Measurements from ENCODE around the gene DYRK1A.

DYRK1A gene

GRCh38 chr21:37337179-37337578 is 29.4 kb upstream of the DYRK1A start:
- H3K4me3 ChIP-seq (replicated peaks; ENCODE audit: low read depth, low read length), result no peak overlapping the region
- DNase-seq (ENCODE audit: extremely low read depth, low read depth), result no peak
- no peak for TF ChIP-seq CTCF (IDR thresholded peaks at IDR 0.05; ENCODE audit: low read depth, low read length, missing control alignments)

GRCh38 chr21:37337831-37338230 is 28.7 kb upstream of the DYRK1A start:
- H3K4me3 ChIP-seq (replicated peaks; ENCODE audit: low read depth, low read length), result no peak overlapping the region
- TF ChIP-seq CTCF (IDR thresholded peaks at IDR 0.05; ENCODE audit: low read depth, low read length, missing control alignments), result no peak
- no peak for DNase-seq (ENCODE audit: extremely low read depth, low read depth)

GRCh38 chr21:37338671-37339551 is 27.7 kb upstream of the DYRK1A start:
- DNase-seq (ENCODE audit: extremely low read depth, low read depth), result peak; percentile 75
- H3K4me3 ChIP-seq (replicated peaks; ENCODE audit: low read depth, low read length), result peak overlapping the region; percentile 12; the same call in 1 of the 2 replicates
- TF ChIP-seq CTCF (IDR thresholded peaks at IDR 0.05; ENCODE audit: low read depth, low read length, missing control alignments), result no peak

DNA sequence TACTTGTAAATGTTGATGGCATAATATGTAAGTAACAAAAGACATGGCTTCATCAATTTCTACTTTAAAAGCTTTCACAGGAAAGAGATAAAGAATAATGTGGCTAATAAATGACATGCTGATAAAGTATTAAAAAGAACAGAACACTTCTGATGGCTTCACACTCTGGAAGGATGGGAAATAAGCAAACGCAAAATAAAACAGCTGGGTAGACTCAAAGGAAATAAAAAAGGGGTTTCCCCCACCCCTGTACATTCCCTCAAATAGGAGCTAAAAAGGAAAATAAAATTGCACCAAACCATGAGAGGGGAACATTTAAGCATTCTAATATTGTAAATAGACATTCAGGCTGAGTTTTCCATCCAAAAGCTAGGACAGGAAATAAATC is 27.0 kb upstream of the DYRK1A start:
- TF ChIP-seq CTCF (IDR thresholded peaks at IDR 0.05; ENCODE audit: low read depth, low read length, missing control alignments), result no peak
- H3K4me3 ChIP-seq (replicated peaks; ENCODE audit: low read depth, low read length), result no peak overlapping the region
- DNase-seq (ENCODE audit: extremely low read depth, low read depth), result no peak

DNA sequence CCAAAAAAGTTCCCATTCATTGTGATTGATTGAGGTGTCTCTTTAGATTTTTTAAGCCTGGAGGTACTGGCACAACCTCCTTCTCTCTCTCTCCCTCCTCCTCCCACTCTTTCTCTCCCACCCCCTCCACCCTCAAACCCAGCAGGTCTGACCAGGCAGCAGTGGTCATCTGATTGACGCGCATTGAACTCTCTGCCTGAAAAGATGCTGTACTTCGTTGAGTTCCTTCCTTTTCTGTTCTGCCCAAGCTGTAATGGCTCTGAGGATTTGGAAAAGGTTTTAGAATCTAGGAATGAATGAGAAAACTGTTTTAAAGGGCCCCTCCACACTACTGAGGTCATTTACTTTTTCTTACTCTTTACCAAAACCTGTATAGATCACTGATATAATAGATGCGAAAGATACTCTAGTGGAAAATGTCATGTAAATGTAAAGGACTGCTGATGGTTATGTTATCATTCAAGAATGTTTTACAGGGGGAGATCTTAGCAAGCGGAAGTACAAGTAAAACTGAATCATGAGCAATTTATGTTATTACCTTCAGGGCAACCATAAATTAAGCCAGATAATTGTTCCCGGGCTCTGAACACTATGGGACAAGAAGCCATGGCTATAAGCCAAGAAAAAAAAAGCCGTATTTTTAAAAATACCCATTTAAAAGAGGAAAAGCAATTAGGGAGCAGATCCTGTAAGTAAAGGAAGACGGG is 25.2 kb upstream of the DYRK1A start:
- no peak overlapping the region for H3K4me3 ChIP-seq (replicated peaks; ENCODE audit: low read depth, low read length)
- no peak for DNase-seq (ENCODE audit: extremely low read depth, low read depth)
- TF ChIP-seq CTCF (IDR thresholded peaks at IDR 0.05; ENCODE audit: low read depth, low read length, missing control alignments), result no peak

GRCh38 chr21:37342046-37342632 is 24.4 kb upstream of the DYRK1A start:
- DNase-seq (ENCODE audit: extremely low read depth, low read depth), result no peak
- H3K4me3 ChIP-seq (replicated peaks; ENCODE audit: low read depth, low read length), result no peak overlapping the region
- no peak for TF ChIP-seq CTCF (IDR thresholded peaks at IDR 0.05; ENCODE audit: low read depth, low read length, missing control alignments)
